NCI-H2107 (cell line): Measurements from ENCODE around the gene NFE2L1.
A peak's percentile ranks its signal among the peaks of the same experiment; 100 is the strongest.

ENCODE experiments used
- DNase-seq: peaks from one replicate; lab custom pipeline; 2025; lab: John Stamatoyannopoulos, UW

Gene NFE2L1

DNA sequence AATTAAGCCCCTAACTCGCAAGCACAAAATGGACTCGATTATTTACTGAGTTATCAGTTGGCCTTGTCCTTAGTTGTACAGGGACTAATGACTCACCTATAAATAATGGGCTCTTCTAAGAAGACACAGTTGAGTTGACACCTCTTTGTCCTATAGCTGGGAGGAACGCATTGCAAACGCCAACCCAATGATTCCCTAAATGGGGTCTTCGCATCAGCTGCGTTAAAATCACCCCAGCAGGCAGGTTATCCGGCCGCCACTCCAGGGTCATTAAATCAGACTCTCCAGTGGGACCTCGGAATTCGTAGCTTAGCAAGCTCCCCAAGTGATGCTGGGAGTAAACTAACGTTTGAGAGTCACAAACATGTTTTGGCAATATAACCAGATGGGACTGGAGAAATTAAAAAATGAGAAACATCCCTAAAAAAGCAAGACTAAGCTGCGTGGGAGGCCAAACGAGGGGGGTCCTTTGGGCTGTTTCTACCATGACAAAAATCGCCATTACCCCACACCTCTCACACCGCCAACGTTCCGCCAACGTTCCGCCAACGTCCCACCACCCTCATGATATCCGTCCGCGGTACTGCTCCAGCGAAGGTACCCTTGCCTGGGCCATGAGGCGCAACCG, 932 bp upstream of the NFE2L1 start:
- no peak for DNase-seq

DNA sequence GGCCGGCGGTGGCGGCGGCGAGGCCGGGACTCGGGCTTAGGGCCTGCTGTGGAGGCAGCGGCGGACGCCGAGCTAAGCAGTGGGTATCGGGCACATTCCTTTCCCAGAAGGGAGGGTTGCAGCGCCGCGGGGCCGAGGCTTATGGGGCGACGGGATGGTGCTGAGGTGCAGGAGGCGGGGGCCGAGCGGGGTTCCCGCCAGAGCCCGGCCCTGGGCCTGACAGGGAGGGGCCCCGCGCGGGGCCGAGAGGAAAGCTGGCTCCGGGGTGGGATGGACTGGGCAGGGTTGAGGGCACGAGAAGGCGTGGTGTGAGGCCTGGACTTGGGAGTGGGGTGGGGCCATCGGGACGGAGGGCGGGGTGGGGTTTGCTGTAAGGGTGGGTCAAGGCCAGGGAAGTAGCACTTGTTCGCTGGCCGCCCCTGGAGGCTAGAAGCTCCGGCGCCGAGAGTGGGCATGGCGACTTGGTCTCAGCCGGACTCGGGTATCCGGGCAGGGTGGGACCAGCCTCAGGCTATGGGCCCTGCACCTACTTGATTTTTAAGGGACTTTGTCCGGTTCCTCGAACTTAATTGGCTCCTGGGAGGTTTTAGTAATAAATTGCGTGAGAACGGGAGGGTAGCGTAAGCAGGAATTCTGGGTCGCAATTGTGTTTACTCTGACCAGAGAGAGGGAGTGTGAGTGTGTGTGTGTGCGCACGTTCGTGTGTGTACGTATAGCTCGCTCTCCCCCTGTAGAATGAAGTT, 396 bp downstream of the NFE2L1 start:
- DNase-seq, result no peak

DNA sequence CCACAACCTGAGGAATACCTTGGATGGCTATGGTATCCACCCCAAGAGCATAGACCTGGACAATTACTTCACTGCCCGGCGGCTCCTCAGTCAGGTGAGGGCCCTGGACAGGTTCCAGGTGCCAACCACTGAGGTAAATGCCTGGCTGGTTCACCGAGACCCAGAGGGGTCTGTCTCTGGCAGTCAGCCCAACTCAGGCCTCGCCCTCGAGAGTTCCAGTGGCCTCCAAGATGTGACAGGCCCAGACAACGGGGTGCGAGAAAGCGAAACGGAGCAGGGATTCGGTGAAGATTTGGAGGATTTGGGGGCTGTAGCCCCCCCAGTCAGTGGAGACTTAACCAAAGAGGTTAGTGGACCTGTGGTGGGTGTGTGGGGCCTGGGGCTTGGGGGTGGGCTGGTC, 3.1 kb downstream of the NFE2L1 start:
- no peak for DNase-seq

DNA sequence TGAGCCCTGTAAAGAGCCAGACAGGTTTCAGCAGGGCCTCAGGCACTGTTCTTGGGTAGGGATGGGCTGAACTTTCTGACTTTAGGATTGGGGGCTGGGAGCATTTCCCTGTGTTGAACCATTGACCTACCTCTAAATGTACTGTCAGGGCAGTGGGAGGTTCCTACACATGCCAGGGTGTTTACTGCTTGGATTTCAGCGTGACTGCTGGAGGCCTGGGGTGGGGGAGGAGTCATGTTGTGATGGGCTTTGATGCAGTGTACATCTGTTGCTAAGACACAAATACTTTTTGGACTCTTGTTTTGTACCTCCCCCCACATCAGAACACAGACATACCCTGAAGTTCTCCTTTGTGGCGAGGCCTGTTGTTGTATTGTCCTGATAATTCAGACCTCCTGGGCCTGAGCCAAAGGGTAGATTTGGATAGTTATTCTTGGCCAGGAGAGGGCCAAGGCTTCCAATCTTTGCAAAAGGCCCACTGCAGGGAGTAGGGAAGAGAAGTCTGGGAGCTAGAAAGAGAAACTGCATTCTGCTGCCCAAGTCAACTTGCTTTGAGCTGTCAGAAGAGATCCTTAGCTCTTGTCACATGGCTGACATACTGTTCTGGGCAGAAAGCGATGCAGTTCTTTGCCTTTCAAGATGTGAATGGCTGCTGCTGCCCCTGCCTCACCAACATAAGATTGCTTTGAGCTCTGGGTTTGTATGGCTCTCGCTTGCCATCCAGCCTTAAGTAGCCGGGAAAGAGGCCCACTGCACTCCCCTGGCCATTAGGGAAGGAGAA, 3.7 kb downstream of the NFE2L1 start:
- DNase-seq, result no peak

DNA sequence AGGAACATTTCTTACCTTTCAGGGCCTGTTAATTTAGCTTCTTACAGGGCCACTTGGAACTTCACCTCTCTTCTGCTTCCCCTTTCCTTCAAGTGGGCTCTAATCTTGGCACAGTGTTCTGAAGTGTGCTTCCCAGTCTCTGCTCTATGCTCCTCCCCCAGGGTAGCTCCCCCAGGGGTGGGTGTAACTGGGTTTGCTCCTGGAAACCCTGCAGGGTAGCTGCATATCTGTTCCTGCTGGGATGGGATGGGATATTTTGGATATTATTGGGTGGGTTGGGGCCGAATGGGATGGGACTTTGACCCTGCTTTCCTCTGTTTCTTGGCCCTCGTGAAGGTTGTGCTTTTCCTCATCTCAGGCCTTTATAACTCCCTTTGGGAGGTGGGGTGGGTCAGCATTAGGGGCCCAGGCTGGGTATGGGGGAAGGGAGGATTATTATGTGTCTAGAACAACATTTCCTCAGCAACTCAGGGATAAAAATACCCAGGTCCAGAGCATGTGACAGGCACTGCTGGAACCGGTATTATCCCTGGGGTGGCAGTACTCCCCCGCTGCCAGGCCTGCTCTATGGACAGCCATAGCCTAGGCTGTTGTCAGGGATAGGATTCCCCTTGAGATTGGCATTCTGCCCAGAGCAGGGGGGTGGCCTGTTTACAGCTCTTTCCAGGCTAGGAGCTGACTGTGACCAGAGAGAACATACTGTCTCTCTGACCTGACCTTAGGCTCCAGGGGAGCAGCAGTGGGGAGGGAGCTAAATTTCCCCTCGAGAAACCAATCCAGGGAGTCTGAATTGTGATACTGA, 5.0 kb downstream of the NFE2L1 start:
- DNase-seq, result peak; percentile 60

DNA sequence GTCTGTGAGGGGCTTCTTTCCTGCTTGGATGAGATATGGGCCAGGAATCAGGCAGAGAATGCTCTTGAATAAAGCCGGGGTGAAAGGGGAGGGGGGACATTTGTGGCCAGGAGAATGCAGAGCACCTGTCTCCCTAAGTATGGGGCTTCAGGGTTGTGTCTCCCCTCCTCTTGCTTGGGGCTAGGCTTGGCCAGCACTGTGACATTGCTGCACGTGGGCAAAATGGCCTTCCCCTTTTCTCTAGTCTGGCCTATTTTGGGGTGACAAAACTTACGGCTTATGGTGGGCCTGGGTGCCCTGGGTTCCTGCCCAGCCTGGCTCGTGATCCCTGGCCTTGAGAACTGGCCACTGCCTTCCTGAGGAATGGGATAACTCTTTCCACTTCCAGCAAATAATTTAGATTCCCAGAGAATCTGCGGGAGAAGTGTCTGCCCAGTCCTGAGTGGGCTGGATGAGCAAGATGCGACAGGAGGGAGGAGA, 5.6 kb downstream of the NFE2L1 start:
- no peak for DNase-seq

DNA sequence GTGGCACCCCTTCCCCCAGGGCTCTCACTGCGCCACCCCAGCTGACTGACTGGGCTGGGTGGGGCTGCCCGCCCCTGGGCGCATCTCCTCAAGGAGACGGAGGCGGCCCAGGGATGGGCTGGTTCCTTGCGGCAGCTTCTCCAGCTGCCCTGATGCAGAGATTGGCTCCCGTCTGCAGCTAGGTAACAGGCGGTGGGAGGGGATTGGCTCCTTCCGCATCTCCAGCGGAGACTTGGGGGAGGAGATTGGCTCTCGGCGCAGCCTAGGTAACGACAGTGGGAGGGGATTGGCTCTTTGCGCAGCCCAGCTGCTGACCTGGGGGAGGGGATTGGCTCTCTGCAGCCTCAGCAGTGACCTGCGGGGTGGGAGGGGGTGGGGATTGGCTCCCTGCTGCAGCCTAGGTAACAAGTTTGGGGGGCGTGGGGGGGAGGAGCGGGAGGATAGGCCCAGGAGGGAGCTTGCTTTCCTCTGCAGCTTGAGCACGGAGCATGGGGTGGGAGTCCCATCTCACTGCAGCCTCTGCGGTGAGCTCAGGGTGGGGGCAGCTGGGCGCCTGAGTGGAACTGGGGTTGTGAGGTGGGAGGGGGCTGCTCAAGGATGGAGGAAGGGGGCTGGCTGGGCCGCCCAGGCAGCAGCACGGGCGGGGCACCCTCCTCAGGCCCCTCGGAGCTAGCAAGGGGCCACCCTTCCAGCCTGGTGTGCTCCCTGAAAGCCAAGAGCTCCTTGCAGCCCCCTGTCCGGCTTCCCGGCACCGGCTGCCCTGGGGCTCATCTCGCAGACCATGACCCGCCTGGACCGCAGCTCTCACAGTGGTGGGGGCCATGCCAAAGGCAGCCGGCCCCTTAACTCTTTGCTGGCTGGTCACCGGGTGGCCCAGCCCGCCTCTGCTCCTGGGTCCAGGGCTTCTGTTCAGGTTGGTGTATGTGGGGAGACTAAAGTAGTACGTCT, 6.4 kb downstream of the NFE2L1 start:
- peak; percentile 89 for DNase-seq

DNA sequence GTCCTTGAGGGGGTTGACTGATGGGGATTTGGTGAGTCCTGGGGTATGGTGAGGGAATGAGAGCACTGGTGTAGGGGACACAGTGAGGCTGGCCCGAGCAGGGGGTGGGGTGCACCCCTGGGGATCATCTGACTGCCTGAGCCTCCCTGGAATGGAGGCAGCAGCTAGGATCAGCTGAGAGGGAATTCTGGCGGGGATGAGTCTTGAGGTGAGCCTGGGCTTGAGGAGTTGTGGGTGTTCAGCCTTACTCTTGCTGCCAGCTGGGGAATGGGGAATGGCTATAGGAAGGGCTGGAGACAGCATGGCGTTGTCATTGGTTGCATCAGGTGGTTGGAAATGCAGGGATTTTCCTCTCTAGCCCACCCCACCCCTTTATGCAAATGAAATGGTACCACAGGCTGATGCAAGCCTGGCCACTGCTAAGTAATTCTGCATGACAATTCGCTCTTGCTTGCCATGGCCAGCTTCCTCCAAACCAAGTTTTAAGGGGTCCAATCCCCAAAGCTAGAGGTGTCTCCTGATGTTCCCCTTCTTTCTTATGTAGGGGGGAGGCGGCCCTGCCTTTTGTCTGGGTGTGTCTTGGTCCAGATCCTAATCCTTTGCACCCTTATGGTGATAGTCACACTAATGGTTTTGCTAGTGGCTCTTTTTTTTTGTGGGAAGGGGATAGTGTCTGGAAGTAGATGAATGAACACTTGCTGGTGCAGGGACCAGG, 7.5 kb downstream of the NFE2L1 start:
- no peak for DNase-seq

DNA sequence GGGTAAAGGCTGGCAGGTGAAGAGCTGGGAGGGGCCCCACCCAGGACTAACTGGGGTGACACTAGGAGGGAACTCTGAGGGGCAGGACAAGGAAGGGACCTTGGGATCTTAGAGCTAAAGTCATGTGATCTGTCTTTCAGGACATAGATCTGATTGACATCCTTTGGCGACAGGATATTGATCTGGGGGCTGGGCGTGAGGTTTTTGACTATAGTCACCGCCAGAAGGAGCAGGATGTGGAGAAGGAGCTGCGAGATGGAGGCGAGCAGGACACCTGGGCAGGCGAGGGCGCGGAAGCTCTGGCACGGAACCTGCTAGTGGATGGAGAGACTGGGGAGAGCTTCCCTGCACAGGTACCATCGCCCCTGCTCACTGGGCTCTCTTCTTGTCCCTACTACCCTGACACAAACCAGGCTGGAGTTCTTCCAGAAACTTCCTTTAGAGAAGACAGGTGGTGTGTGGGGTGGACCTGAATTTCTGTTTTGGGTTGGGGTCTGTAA, 8.1 kb downstream of the NFE2L1 start:
- DNase-seq, result no peak

DNA sequence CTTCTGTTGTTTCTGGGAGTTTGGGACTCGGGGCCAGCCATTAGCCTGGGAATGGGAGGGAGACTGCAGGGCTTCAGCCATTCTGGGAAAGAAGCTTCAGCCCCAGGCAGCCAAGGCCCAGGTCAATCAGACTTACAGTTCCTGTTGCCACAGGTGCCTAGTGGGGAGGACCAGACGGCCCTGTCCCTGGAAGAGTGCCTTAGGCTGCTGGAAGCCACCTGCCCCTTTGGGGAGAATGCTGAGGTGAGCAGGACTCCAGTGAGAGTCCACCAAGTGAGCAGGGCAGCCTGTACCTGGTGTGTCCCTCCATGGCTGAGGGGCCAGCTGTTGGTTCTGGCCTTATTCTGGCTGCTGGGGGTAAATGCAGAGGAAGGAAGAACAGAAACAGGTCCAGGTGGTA, 8.7 kb downstream of the NFE2L1 start:
- no peak for DNase-seq

DNA sequence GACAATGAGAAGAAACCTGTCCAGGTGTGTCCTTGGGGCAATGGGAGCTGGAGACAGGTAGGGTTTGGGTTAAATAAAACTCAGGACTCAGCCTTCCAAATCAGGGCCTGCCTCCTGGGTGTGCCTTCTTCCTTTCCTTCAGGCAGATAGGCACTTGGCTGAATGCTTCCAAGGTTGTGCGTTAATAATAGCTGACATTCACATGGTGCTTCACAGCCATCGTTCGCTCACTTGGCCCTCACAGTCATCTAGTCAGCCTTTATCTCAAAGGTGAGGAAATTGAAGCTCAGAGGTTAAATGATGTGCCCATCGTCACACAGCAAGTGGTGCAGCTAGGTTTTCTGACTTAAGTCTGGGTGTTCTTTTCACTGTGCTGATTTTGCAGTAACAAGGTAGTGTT, 9.5 kb downstream of the NFE2L1 start:
- DNase-seq, result no peak

DNA sequence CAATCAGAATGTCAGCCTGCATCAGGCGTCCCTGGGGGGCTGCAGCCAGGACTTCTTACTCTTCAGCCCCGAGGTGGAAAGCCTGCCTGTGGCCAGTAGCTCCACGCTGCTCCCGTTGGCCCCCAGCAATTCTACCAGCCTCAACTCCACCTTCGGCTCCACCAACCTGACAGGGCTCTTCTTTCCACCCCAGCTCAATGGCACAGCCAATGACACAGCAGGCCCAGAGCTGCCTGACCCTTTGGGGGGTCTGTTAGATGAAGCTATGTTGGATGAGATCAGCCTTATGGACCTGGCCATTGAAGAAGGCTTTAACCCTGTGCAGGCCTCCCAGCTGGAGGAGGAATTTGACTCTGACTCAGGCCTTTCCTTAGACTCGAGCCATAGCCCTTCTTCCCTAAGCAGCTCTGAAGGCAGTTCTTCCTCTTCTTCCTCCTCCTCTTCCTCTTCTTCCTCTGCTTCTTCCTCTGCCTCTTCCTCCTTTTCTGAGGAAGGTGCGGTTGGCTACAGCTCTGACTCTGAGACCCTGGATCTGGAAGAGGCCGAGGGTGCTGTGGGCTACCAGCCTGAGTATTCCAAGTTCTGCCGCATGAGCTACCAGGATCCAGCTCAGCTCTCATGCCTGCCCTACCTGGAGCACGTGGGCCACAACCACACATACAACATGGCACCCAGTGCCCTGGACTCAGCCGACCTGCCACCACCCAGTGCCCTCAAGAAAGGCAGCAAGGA, 10.4 kb downstream of the NFE2L1 start:
- DNase-seq, result no peak

DNA sequence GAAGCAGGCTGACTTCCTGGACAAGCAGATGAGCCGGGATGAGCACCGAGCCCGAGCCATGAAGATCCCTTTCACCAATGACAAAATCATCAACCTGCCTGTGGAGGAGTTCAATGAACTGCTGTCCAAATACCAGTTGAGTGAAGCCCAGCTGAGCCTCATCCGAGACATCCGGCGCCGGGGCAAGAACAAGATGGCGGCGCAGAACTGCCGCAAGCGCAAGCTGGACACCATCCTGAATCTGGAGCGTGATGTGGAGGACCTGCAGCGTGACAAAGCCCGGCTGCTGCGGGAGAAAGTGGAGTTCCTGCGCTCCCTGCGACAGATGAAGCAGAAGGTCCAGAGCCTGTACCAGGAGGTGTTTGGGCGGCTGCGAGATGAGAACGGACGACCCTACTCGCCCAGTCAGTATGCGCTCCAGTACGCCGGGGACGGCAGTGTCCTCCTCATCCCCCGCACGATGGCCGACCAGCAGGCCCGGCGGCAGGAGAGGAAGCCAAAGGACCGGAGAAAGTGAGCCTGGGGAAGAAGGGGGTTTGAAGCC, 11.0 kb downstream of the NFE2L1 start:
- DNase-seq, result no peak

DNA sequence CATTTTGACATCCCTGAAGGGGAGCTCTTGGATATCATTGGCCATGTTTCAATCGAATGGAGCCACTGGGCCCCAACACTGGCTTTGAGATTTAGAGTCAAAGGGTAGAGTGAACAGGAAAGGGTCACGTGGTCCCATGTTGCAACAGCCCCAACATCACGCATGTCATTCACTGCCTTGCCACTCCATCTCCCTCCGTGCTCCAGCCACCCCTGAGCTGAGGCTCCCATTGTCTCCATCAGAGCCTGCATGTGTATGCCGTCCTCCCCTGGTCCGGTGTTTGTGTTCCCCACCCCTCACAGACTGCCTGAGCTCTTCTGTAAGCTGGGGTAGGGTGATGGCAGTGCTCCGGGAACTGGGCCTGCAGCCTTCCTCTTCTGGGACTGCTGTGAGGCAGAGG, 12.1 kb downstream of the NFE2L1 start:
- no peak for DNase-seq

DNA sequence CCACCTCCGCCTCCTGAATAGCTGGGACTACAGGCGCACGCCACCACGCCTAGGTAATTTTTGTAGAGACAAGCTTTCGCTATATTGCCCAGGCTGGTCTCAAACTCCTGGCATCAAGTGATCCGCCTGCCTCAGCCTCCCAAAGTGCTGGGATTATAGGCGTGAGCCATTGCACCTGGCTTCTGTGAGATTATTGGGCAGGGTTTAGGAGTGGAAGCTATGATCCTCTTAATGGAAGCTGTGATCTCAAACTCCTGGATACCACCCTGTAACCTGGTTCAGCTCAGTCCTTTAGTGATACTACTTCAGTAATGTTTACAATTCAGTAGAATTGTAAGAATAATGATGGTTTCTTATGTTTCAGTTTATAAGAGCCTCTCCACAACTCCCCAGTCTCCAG, 14.1 kb downstream of the NFE2L1 start:
- DNase-seq, result no peak

DNA sequence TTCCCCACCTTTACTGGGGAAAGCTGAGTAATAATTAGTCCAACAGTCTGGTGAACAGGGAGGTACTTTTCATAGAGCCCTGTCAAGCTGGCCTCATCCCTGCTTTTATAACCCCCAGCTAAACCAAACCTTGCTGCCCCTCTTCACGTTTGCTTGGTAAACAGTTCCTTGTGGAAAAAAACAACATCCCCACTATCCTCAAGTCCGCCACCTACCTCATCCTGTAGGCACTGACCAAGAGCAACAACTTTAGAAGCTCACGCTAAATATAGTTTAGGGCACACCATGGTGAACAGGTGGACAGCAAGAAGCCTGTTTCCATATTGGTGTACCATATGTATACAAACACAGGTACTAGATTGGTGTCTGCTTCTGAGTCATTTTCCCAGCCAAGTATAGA, 16.5 kb downstream of the NFE2L1 start:
- no peak for DNase-seq

DNA sequence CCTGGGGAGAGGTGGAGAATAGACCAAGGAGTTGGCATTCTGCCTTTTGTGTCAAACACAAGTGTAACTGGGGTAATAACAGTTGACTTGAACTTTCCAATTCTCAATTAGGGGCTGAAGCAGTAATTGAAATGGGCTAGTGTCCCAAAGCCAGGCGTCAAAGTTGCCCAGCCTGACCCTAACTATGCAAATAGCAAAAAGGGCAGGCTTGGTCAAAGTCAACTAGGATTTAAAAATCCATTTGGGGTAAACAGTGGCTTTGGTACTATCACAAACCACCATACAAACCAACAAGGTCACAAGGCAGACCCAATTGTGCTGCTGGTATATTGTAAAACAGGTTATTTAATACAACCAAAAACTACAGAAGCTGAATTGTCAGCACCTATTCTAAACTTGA, 18.0 kb downstream of the NFE2L1 start:
- DNase-seq, result no peak

DNA sequence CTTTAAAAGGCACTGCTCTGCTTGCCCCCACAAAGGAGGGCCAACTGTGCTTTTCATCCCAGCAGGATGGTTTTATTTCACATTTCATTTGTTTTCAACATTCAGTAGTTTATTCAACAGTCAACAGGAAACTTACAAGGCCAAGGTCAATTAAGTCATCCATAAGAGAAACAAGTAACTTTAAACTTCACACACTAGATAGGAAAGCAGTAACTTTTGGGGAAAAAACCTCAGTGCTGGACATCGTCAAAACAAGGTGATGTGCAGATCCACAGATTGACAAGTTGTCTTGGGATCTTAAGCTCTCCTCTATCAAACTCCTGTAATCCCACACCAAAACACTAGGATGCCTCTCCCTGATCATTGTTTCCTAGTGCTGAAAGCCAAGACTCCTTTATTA, 18.5 kb downstream of the NFE2L1 start:
- no peak for DNase-seq

DNA sequence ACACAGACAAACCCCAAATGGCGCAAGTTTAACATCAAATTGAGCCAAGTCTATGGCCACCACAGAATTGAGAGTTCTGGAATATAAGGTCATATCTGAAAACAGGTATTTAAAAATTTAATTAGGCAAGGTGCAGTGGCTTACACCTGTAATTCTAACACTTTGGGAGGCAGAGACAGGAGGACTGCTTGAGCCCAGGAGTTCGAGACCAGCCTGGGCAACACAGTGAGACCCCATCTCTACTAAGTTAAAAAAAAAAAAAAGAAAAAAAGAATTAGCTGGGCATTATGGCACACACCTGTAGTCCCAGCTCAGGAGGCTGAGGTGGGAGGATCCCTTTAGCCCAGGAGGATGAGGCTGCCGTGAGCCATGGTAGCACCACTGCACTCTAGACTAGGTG, 19.1 kb downstream of the NFE2L1 start:
- DNase-seq, result no peak
